K562 (cell line): Measurements from ENCODE around the gene ZSWIM6. TPM values are rescaled to one million over a fixed set of nuclear protein-coding genes. Genes with fewer than 3 reads are reported as not detected.

Source experiments
- ATAC-seq: fragments of 200-7000 bp; cut with Tn5 transposase; 3 replicates; pipeline ENCODE4 v1.9.1; 2020; ENCODE audit warnings: moderate library complexity
- BruUV-seq: library from RNA; stranded (reverse); fragments of 400-500 nt; replicated peaks from 2 replicates; lab custom pipeline; 2021; lab: Mats Ljungman, UMichigan
- CTCF ChIA-PET: fragments of 300-600 bp; formaldehyde crosslinking; extraction: SDS; loops from one replicate; lab custom pipeline; 2021; ENCODE audit warnings: low intra/inter-chr PET ratio; lab: Yijun Ruan, JAX
- POLR2A ChIA-PET: fragments of 300-600, 350-650 bp; sonication (Branson Sonifier 250); formaldehyde crosslinking; extraction: SDS; loops from one replicate; lab custom pipeline; 2021; ENCODE audit warnings: antibody characterized with exemption, inconsistent platforms; lab: Yijun Ruan, JAX
- DNase-seq, 4 experiments: peaks; one replicate each; pipeline versions ENCODE4 v3.0.0 to v3.0.0-alpha.2; 2011 to 2018; ENCODE audit warnings: low spot score in 3 of 4, mixed read lengths in 3 of 4; ENCODE audit errors: extremely low read depth in 1 of 4
- FAIRE-seq: peaks from 2 replicates; lab custom pipeline; 2011; peaks lifted over from hg19 to GRCh38; lab: Jason Lieb, UNC
- H2AFZ ChIP-seq: 2 replicates; pipeline ENCODE4 v1.6.0; 2011; ENCODE audit warnings: low read depth, low read length, control low read depth, inconsistent platforms
- H3K27ac ChIP-seq: fragments of 200-600 bp; 3 replicates; pipeline ENCODE4 v1.8.0; 2011; ENCODE audit warnings: low read depth, mild to moderate bottlenecking, control low read depth, inconsistent platforms, low read length, moderate library complexity, mixed read lengths; ENCODE audit errors: extremely low read depth
- H3K27me3 ChIP-seq, 2 experiments: fragments of 300-600 bp in 1 of 2; 2 replicates in 1 of 2; 3 replicates in 1 of 2; pipeline versions ENCODE4 v1.6.0 to v1.8.0; 2011; ENCODE audit warnings: inconsistent platforms in 2 of 2, low read length in 2 of 2, mild to moderate bottlenecking in 1 of 2, mixed read lengths in 1 of 2, moderate library complexity in 1 of 2; ENCODE audit not compliant: control insufficient read depth in 2 of 2, insufficient read depth in 2 of 2
- H3K36me3 ChIP-seq: fragments of 300-600 bp; 3 replicates; pipeline ENCODE4 v1.8.0; 2011; ENCODE audit warnings: mild to moderate bottlenecking, low read length, inconsistent platforms; ENCODE audit not compliant: control insufficient read depth, insufficient read depth
- H3K4me1 ChIP-seq, 2 experiments: fragments of 200-600 bp in 1 of 2; replicated peaks in 1 of 2; 2 replicates in 1 of 2; 3 replicates in 1 of 2; pipeline versions ENCODE4 v1.5.1 to v1.8.0; 2011; ENCODE audit warnings: inconsistent platforms in 2 of 2, low read length in 2 of 2, mild to moderate bottlenecking in 1 of 2, mixed read lengths in 1 of 2, moderate library complexity in 1 of 2; ENCODE audit not compliant: control insufficient read depth in 2 of 2, insufficient read depth in 2 of 2
- H3K4me2 ChIP-seq: 2 replicates; pipeline ENCODE4 v1.6.1; 2011; ENCODE audit warnings: low read length, control low read depth, inconsistent platforms, mixed read lengths; ENCODE audit not compliant: insufficient read depth
- H3K4me3 ChIP-seq: fragments of 200-600 bp; sonication (generic), shearing (Covaris generic); 2 replicates; pipeline ENCODE4 v1.5.1; 2016; ENCODE audit warnings: control low read depth, inconsistent platforms
- H3K79me2 ChIP-seq: fragments of 200-600 bp; 3 replicates; pipeline ENCODE4 v1.8.0; 2011; ENCODE audit warnings: low read length, inconsistent platforms; ENCODE audit not compliant: control insufficient read depth, insufficient read depth
- H3K9ac ChIP-seq, 2 experiments: 2 replicates each; pipeline versions ENCODE4 v1.6.0 to v1.6.1; 2011; ENCODE audit warnings: low read depth in 2 of 2, low read length in 2 of 2, control low read depth in 1 of 2, inconsistent platforms in 1 of 2, mild to moderate bottlenecking in 1 of 2, mixed read lengths in 1 of 2; ENCODE audit not compliant: insufficient read depth in 1 of 2
- H3K9me1 ChIP-seq: one replicate; pipeline ENCODE4 v1.6.0; 2011; ENCODE audit warnings: inconsistent platforms, mild to moderate bottlenecking, low read length, moderate library complexity; ENCODE audit not compliant: control insufficient read depth, insufficient read depth
- H3K9me3 ChIP-seq: replicated peaks from 2 replicates; pipeline ENCODE4 v1.5.1; 2011; ENCODE audit warnings: low read depth, low read length, inconsistent platforms; ENCODE audit not compliant: control insufficient read depth, insufficient read depth
- H4K20me1 ChIP-seq: replicated peaks from 2 replicates; pipeline ENCODE4 v1.6.1; 2011; ENCODE audit warnings: low read length, inconsistent platforms, mixed read lengths; ENCODE audit not compliant: control insufficient read depth, insufficient read depth
- FOS ChIP-seq: IDR thresholded peaks from 3 replicates; pipeline ENCODE4 v1.6.1; 2011; ENCODE audit not compliant: insufficient read length; ENCODE audit errors: extremely low read depth
- GABPA ChIP-seq: fragments of 200-800 bp; sonication (Bioruptor generic); conservative IDR thresholded peaks from 2 replicates; pipeline ENCODE4 v1.6.1; 2016; ENCODE audit warnings: low read depth, missing genetic modification characterization, missing compliant biosample characterization
- HCFC1 ChIP-seq: IDR thresholded peaks from 2 replicates; pipeline ENCODE4 v1.6.1; 2012; ENCODE audit warnings: low read depth, low read length, improper control_type of control experiment
- HNRNPH1 ChIP-seq: fragments of 200-400 bp; formaldehyde crosslinking; optimal IDR thresholded peaks from 2 replicates; pipeline ENCODE3; 2017; ENCODE audit warnings: low read depth, mild to moderate bottlenecking, low read length, moderate library complexity
- HNRNPL ChIP-seq: fragments of 200-400 bp; formaldehyde crosslinking; IDR thresholded peaks from 2 replicates; pipeline ENCODE4 v1.6.1; 2017; ENCODE audit warnings: low read depth, mild to moderate bottlenecking, low read length
- MCM3 ChIP-seq: fragments of 450-650 bp; IDR thresholded peaks from 2 replicates; pipeline ENCODE4 v1.6.1; 2016
- TEAD4 ChIP-seq, 2 experiments: sonication (generic) in 1 of 2; formaldehyde crosslinking in 1 of 2; IDR thresholded peaks; 2 replicates each; pipeline versions ENCODE4 v1.6.1 to v1.8.0; 2012 to 2022; ENCODE audit warnings: borderline replicate concordance in 1 of 2, inconsistent platforms in 1 of 2, low read length in 1 of 2, mild to moderate bottlenecking in 1 of 2, missing genetic modification reagents in 1 of 2
- THAP7 ChIP-seq: fragments of 250-450 bp; sonication (Bioruptor Pico); IDR thresholded peaks from 2 replicates; pipeline ENCODE4 v1.5.0; 2021
- THRAP3 ChIP-seq: fragments of 450-650 bp; IDR thresholded peaks from 2 replicates; pipeline ENCODE4 v1.6.1; 2016; ENCODE audit warnings: mild to moderate bottlenecking, inconsistent platforms, borderline replicate concordance
- ZHX1 ChIP-seq: fragments of 150-350 bp; conservative IDR thresholded peaks from 2 replicates; pipeline ENCODE4 v1.6.1; 2014; ENCODE audit warnings: low read length
- ZMIZ1 ChIP-seq, 2 experiments: fragments of 150-350 bp in 1 of 2; IDR thresholded peaks; 2 replicates each; pipeline ENCODE4 v1.6.1; 2012 to 2016; ENCODE audit warnings: low read depth in 2 of 2, low read length in 2 of 2, mild to moderate bottlenecking in 1 of 2, moderate library complexity in 1 of 2
- ZNF121 ChIP-seq: sonication (generic); formaldehyde crosslinking; conservative IDR thresholded peaks from 2 replicates; pipeline ENCODE4 v1.8.0; 2022; ENCODE audit warnings: missing genetic modification reagents
- ZNF436 ChIP-seq: fragments of 250-450, 450-650 bp; sonication (Bioruptor Pico); formaldehyde crosslinking; IDR thresholded peaks from 2 replicates; pipeline ENCODE4 v1.7.0; 2020; ENCODE audit warnings: mild to moderate bottlenecking
- WGBS: fragments of 100-300 bp; shearing (Covaris generic); methylation state at CpG from one replicate; pipeline ENCODE4 v1.1.6; 2016; ENCODE audit warnings: low coverage, mixed read lengths; ENCODE audit not compliant: insufficient coverage; ENCODE audit errors: missing lambda C conversion rate; 5-methylcytosine and 5-hydroxymethylcytosine counted together
- in situ Hi-C: fragments of 300-500 bp; cut with MboI; formaldehyde crosslinking; loops from 4 replicates; pipeline ENCODE4 v1.15.0; 2018; ENCODE audit warnings: inconsistent platforms, mixed read lengths
- intact Hi-C: fragments of 100-400 bp; cut with micrococcal nuclease; formaldehyde crosslinking; loops from 2 replicates; pipeline ENCODE4 v1.14.2; 2022
- polyA plus RNA-seq, 8 experiments: library from polyadenylated mRNA; depleted of rRNA in 4 of 8; stranded (reverse) in 5 of 8; unstranded in 3 of 8; fragments of >200 nt; fragmentation: Nextera tagmentation in 2 of 8; fragmentation: Illumina TruSeq in 1 of 8; extraction: Ambion mirVana in 2 of 8; extraction: Trizol in 1 of 8; gene quantifications; 2 replicates each; pipeline versions ENCODE4 v1.2.1 to v1.2.3, GENCODE V29; 2011 to 2014; ENCODE audit warnings: inconsistent platforms in 1 of 8, missing spikeins in 1 of 8
- total RNA-seq, 7 experiments: library from RNA; depleted of rRNA in 6 of 7; stranded (reverse); fragments of >200 nt in 6 of 7; fragmentation: Illumina TruSeq in 2 of 7; extraction: Trizol in 2 of 7; gene quantifications; 2 replicates each; pipeline versions ENCODE4 v1.2.1 to v1.2.3, GENCODE V29; 2011 to 2021; ENCODE audit warnings: low replicate concordance in 1 of 7

ZSWIM6 gene
- total and polyA plus RNA-seq, 9 of the 15 experiments (the other 6 are each of a cell fraction or from before 2014, with no cell fraction given) = 0.81 to 3.2 (median 2.0) TPM

- Histone ChIP-seq H3K9me3 (0 out of 2 replicates have a peak, but pooled peaks cover 2% of the 10 kb centered on the region), H3K27me3 (no peaks in the 10 kb centered on the region), H2AFZ (no peak overlapping the region), H3K36me3 (no peaks in the 10 kb centered on the region), H3K4me1 (peaks cover 4 to 23% of the 10 kb centered on the region in 2 experiments), H3K9me1 (no peaks in the 10 kb centered on the region), H3K9ac (no peak overlapping the region), H3K79me2 (no peaks in the 10 kb centered on the region), H3K4me2 (no peak overlapping the region), H3K27ac (no peak overlapping the region), H3K4me3 (no peak overlapping the region), H4K20me1 (no peaks in the 10 kb centered on the region)
- BruUV-seq = no TSS peak
- 0% methylated on average over 1 of the region's 1 CpG for WGBS
- POLR2A ChIA-PET = no interaction called here
- DNase-seq (no peak), FAIRE-seq (no peak), ATAC-seq (no peak)
- intact Hi-C loops = no loop called here
- CTCF ChIA-PET = no interaction called here
- in situ Hi-C loops = no loop called here
- no peak for TF ChIP-seq THRAP3
- TF ChIP-seq GABPA (tag) = no peak
- no peak for TF ChIP-seq HNRNPH1
- TF ChIP-seq THAP7 (CRISPR knock-in tag) = no peak
- no peak for TF ChIP-seq MCM3
- TF ChIP-seq ZNF436 = no peak
- TF ChIP-seq ZNF121 = no peak
- TF ChIP-seq ZMIZ1 (IDR thresholded peaks at IDR 0.05; ENCODE audit: low read depth in 2 of 2, low read length in 2 of 2) = no peak
- TF ChIP-seq HNRNPL = no peak
- TF ChIP-seq HCFC1 = no peak
- no peak for TF ChIP-seq TEAD4 (IDR thresholded peaks at IDR 0.05; ENCODE audit: low read length)
- TF ChIP-seq TEAD4 (CRISPR knock-in tag; IDR thresholded peaks at IDR 0.05; ENCODE audit: borderline replicate concordance) = no peak
- no peak for TF ChIP-seq ZHX1
- TF ChIP-seq FOS = no peak
Observed at GRCh38 chr5:61578858-61579503, 246.9 kb downstream of the ZSWIM6 start.
